ENCODE results near the gene PSMB9.

- TF ChIP-seq, protein P1, sequence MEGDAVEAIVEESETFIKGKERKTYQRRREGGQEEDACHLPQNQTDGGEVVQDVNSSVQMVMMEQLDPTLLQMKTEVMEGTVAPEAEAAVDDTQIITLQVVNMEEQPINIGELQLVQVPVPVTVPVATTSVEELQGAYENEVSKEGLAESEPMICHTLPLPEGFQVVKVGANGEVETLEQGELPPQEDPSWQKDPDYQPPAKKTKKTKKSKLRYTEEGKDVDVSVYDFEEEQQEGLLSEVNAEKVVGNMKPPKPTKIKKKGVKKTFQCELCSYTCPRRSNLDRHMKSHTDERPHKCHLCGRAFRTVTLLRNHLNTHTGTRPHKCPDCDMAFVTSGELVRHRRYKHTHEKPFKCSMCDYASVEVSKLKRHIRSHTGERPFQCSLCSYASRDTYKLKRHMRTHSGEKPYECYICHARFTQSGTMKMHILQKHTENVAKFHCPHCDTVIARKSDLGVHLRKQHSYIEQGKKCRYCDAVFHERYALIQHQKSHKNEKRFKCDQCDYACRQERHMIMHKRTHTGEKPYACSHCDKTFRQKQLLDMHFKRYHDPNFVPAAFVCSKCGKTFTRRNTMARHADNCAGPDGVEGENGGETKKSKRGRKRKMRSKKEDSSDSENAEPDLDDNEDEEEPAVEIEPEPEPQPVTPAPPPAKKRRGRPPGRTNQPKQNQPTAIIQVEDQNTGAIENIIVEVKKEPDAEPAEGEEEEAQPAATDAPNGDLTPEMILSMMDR (IDR thresholded peaks at IDR 0.05), result peak in 1 of 7 experiments; percentile 27
- TF ChIP-seq POLR2AphosphoS5 (IDR thresholded peaks at IDR 0.05), result peak; percentile 84 to 99 (median 98)
- no peak for TF ChIP-seq EP300 (IDR thresholded peaks at IDR 0.05)
- TF ChIP-seq POLR2A (IDR thresholded peaks at IDR 0.05), result peak in 2 of 4 donors; percentile 36 to 45
These were observed 9.8 kb upstream of the PSMB9 start, which contains the start of gene PSMB8 for GRCh38 chr6:32843979-32844838.
